Loucy (cell line): Measurements from ENCODE around the gene USPL1.

ENCODE experiments used
- H2AFZ ChIP-seq: fragments of 200-600 bp; sonication (generic); 2 replicates; pipeline ENCODE4 v1.6.0; 2016; ENCODE audit warnings: antibody characterized with exemption, mild to moderate bottlenecking, low read length, moderate library complexity
- H3F3A ChIP-seq: fragments of 200-600 bp; 2 replicates; pipeline ENCODE4 v1.6.0; 2016; ENCODE audit warnings: antibody characterized with exemption, low read depth, mild to moderate bottlenecking
- H3K27me3 ChIP-seq: fragments of 200-600 bp; sonication (generic); 2 replicates; pipeline ENCODE4 v1.6.1; 2014; ENCODE audit warnings: low read length, mild to moderate bottlenecking; ENCODE audit not compliant: insufficient read depth, poor library complexity, severe bottlenecking
- H3K36me3 ChIP-seq: fragments of 200-600 bp; sonication (generic); 2 replicates; pipeline ENCODE4 v1.6.1; 2016; ENCODE audit warnings: low read length; ENCODE audit not compliant: insufficient read depth
- H3K4me1 ChIP-seq: fragments of 200-600 bp; sonication (generic); 2 replicates; pipeline ENCODE4 v1.5.1; 2014; ENCODE audit warnings: low read length, mild to moderate bottlenecking; ENCODE audit not compliant: insufficient read depth, poor library complexity, severe bottlenecking
- H3K4me2 ChIP-seq: fragments of 200-600 bp; sonication (generic); 2 replicates; pipeline ENCODE4 v1.6.0; 2014; ENCODE audit warnings: antibody characterized with exemption, low read length, low read depth, mild to moderate bottlenecking; ENCODE audit not compliant: poor library complexity, severe bottlenecking
- H3K4me3 ChIP-seq: fragments of 200-600 bp; sonication (generic); 2 replicates; pipeline ENCODE4 v1.5.1; 2014; ENCODE audit warnings: low read length, mild to moderate bottlenecking, mixed read lengths; ENCODE audit not compliant: poor library complexity, severe bottlenecking
- H3K79me2 ChIP-seq: fragments of 200-600 bp; sonication (generic); 2 replicates; pipeline ENCODE4 v1.6.1; 2014; ENCODE audit warnings: low read length; ENCODE audit not compliant: insufficient read depth
- H3K9ac ChIP-seq: fragments of 200-600 bp; sonication (generic); 2 replicates; pipeline ENCODE4 v1.6.0; 2014; ENCODE audit warnings: mild to moderate bottlenecking, low read depth, low read length, moderate library complexity; ENCODE audit not compliant: poor library complexity, severe bottlenecking
- H3K9me2 ChIP-seq: fragments of 200-600 bp; sonication (generic); replicated peaks from 2 replicates; pipeline ENCODE4 v1.6.1; 2016; ENCODE audit warnings: low read depth, low read length, mixed read lengths
- H3K9me3 ChIP-seq: fragments of 200-600 bp; sonication (generic); 2 replicates; pipeline ENCODE4 v1.6.1; 2014; ENCODE audit warnings: mild to moderate bottlenecking, antibody characterized with exemption, low read length, low read depth; ENCODE audit not compliant: insufficient read depth
- H4K20me1 ChIP-seq: fragments of 200-600 bp; sonication (generic); 2 replicates; pipeline ENCODE4 v1.6.0; 2014; ENCODE audit warnings: antibody characterized with exemption, low read length, mild to moderate bottlenecking; ENCODE audit not compliant: insufficient read depth, poor library complexity, severe bottlenecking
- EZH2phosphoT487 ChIP-seq: fragments of 200-600 bp; IDR thresholded peaks from 2 replicates; pipeline ENCODE4 v1.6.1; 2018; ENCODE audit warnings: antibody characterized with exemption, mild to moderate bottlenecking, moderate library complexity, borderline replicate concordance
- TF ChIP-seq, protein P1 (sequence below): fragments of 200-600 bp; sonication (generic); conservative IDR thresholded peaks from 2 replicates; pipeline ENCODE4 v1.5.1; 2014; ENCODE audit warnings: mild to moderate bottlenecking, antibody characterized with exemption, low read length

The USPL1 gene

DNA sequence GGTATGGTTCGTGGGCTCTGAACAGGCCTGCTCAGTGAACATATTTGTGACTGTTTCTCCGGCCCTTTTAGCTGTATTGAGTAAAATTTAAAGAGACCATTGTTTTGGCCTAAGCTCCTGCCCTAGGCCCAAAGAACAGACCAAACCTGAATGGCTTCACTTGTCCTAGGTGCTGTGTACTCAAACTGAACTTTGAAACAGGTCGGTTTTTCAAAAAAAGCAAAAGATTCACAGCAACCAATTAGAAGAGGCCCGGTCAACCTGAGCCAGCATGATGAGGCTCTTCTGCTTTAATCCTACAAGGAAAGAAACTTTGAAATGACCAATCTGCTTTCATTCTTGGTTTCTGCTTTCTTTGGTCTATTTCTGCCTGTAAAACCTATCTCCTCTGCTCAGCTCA, 50.6 kb downstream of the USPL1 start:
- Histone ChIP-seq H3K9ac (no peak overlapping the region), H3K9me3 (no peaks in the 10 kb centered on the region), H4K20me1 (no peaks in the 10 kb centered on the region), H3K4me3 (no peak overlapping the region), H3K36me3 (no peaks in the 10 kb centered on the region), H2AFZ (no peak overlapping the region), H3K27me3 (no peaks in the 10 kb centered on the region), H3F3A (no peaks in the 10 kb centered on the region), H3K4me2 (no peak overlapping the region), H3K79me2 (no peaks in the 10 kb centered on the region), H3K4me1 (peaks cover 27% of the 10 kb centered on the region), H3K9me2 (no peaks in the 10 kb centered on the region)
- TF ChIP-seq EZH2phosphoT487, result no peak
- TF ChIP-seq, protein P1, sequence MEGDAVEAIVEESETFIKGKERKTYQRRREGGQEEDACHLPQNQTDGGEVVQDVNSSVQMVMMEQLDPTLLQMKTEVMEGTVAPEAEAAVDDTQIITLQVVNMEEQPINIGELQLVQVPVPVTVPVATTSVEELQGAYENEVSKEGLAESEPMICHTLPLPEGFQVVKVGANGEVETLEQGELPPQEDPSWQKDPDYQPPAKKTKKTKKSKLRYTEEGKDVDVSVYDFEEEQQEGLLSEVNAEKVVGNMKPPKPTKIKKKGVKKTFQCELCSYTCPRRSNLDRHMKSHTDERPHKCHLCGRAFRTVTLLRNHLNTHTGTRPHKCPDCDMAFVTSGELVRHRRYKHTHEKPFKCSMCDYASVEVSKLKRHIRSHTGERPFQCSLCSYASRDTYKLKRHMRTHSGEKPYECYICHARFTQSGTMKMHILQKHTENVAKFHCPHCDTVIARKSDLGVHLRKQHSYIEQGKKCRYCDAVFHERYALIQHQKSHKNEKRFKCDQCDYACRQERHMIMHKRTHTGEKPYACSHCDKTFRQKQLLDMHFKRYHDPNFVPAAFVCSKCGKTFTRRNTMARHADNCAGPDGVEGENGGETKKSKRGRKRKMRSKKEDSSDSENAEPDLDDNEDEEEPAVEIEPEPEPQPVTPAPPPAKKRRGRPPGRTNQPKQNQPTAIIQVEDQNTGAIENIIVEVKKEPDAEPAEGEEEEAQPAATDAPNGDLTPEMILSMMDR, result no peak

DNA sequence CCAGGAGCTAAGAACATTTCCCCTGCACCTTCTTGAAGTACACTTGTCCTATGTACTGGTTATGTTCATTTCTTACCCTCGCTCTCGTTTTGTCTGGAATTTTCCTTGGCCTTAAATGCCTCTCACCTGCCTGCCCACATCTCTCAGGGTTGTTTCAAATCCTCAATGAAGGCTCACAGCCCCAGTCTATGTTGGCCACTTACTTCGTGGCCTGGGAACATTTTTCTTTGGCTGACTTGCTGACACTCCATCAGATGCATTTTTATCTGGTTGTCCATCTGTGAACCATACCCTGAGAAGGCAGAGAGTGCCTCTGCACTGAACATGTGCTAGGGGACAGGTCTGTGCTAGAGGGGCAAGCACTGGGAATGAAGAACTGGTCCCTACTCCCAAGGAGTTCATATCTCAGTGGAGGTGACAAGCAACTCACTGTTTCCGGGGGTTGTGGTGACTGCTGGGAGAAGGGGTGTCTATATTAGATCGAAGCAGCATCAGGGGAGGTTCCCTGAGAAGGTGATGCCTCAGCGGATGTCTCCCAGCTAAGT, 53.6 kb downstream of the USPL1 start:
- H3F3A ChIP-seq, result no peaks in the 10 kb centered on the region
- TF ChIP-seq EZH2phosphoT487, result no peak
- no peaks in the 10 kb centered on the region for H3K36me3 ChIP-seq
- H3K4me1 ChIP-seq, result peaks cover 10% of the 10 kb centered on the region
- no peak overlapping the region for H3K4me2 ChIP-seq
- peak overlapping the region; percentile 4; the same call in 1 of the 2 replicates for H2AFZ ChIP-seq
- H3K9ac ChIP-seq, result no peak overlapping the region
- no peaks in the 10 kb centered on the region for H3K9me3 ChIP-seq
- H3K4me3 ChIP-seq, result no peak overlapping the region
- H3K9me2 ChIP-seq, result no peaks in the 10 kb centered on the region
- no peaks in the 10 kb centered on the region for H3K79me2 ChIP-seq
- no peaks in the 10 kb centered on the region for H3K27me3 ChIP-seq
- H4K20me1 ChIP-seq, result no peaks in the 10 kb centered on the region

DNA sequence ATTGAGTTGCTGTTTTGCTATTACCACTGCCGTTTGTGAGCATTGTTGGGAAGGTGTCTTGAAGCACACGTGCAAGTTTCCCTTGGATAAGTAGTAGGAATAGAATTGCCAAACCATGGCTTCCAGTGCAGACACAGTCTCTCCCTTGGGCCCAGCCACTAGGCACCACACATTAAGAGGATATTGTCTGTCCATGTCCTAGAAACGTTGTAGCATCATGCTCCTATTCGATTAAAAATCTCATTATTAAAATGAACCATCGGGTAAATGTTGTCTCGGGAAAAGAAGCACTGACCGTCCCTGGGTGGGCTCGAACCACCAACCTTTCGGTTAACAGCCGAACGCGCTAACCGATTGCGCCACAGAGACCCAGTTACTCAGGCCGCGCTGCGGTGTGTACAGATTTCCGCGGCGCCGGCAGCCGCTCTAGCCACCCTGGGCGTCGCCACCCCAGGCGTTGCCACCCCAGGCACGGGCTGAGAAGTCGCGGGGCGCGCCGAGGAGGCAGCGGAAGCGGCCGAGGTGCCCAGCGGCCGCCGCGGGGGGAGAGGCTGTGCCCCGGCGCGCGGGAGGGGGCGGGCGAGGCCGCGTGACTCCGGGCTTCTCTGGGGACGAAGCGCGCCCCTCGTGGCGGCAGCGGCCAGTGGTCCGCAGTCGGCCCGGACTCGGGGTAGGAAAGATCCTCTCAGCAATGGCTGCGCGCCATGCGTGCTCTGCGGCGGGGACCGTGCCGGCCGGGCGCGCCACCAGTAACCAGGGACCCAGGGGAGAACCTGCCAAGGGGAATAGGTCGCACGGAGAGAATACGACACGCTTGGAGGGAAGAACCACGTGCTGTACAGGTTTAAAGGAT, 56.2 kb downstream of the USPL1 start:
- Histone ChIP-seq H3K27me3 (no peaks in the 10 kb centered on the region), H4K20me1 (no peaks in the 10 kb centered on the region), H3K4me3 (no peak overlapping the region), H3K36me3 (no peaks in the 10 kb centered on the region), H3K4me1 (peaks cover 9% of the 10 kb centered on the region), H3K79me2 (no peaks in the 10 kb centered on the region), H3K9ac (no peak overlapping the region), H3F3A (no peaks in the 10 kb centered on the region), H2AFZ (no peak overlapping the region), H3K9me3 (no peaks in the 10 kb centered on the region), H3K4me2 (no peak overlapping the region), H3K9me2 (no peaks in the 10 kb centered on the region)
- TF ChIP-seq, protein P1, result no peak
- TF ChIP-seq EZH2phosphoT487, result no peak
